ENCODE data around the gene BARHL2. TPM values are rescaled to one million over a fixed set of nuclear protein-coding genes. Genes with fewer than 3 reads are reported as not detected.

The BARHL2 gene
- total RNA-seq, 4 donors from 2014 or later = not detected

GRCh38 chr1:90720145-90720636 is 3.1 kb upstream of the BARHL2 start:
- whole genome bisulfite sequencing, 2 donors = 30 to 38% methylated on average over 14 of the region's 14 CpGs
- no peak overlapping the region for H3K27ac ChIP-seq
- TF ChIP-seq CTCF (IDR thresholded peaks at IDR 0.05) = no peak
- H3K4me1 ChIP-seq = peaks cover 0 to 67% (median 19%) of the 10 kb centered on the region in 4 donors
- peaks cover 0 to 18% (median 3%) of the 10 kb centered on the region in 4 donors for H3K9me3 ChIP-seq
- H3K4me3 ChIP-seq = no peak overlapping the region
- peaks cover 22 to 97% of the 10 kb centered on the region in 2 donors for H3K27me3 ChIP-seq
- H3K36me3 ChIP-seq = no peaks in the 10 kb centered on the region
- DNase-seq (ENCODE audit: low spot score in 2 of 2) = no peak

GRCh38 chr1:90719330-90720144 is 2.4 kb upstream of the BARHL2 start:
- Histone ChIP-seq H3K4me3 (no peak overlapping the region), H3K9me3 (peaks cover 0 to 18% (median 3%) of the 10 kb centered on the region in 4 donors), H3K4me1 (peaks cover 0 to 60% (median 13%) of the 10 kb centered on the region in 4 donors), H3K36me3 (no peaks in the 10 kb centered on the region), H3K27me3 (peaks cover 18 to 97% of the 10 kb centered on the region in 2 donors), H3K27ac (no peak overlapping the region)
- TF ChIP-seq POLR2A (IDR thresholded peaks at IDR 0.05) (no peak), CTCF (IDR thresholded peaks at IDR 0.05) (no peak), EP300 (IDR thresholded peaks at IDR 0.05) (no peak)
- 10% methylated on average over 55 of the region's 55 CpGs for WGBS, 2 donors
- no peak for DNase-seq (ENCODE audit: low spot score in 2 of 2)

- TF ChIP-seq CTCF (IDR thresholded peaks at IDR 0.05) = no peak
- TF ChIP-seq EP300 (IDR thresholded peaks at IDR 0.05) = no peak
- TF ChIP-seq POLR2A (IDR thresholded peaks at IDR 0.05) = no peak
- Histone ChIP-seq H3K36me3 (no peaks in the 10 kb centered on the region), H3K4me1 (peaks cover 0 to 55% (median 11%) of the 10 kb centered on the region in 4 donors), H3K4me3 (peak overlapping the region in 3 of 4 donors; percentile 5 to 46 (median 17)), H3K27me3 (peaks cover 11 to 97% of the 10 kb centered on the region in 2 donors), H3K9me3 (peaks cover 0 to 18% (median 3%) of the 10 kb centered on the region in 4 donors), H3K27ac (no peak overlapping the region)
- 4% methylated on average over 45 to 63 of the region's 66 CpGs for WGBS, 2 donors
- no peak for DNase-seq (ENCODE audit: low spot score in 2 of 2)
Measured at GRCh38 chr1:90718411-90719329, 1.6 kb upstream of the BARHL2 start.

- Histone ChIP-seq H3K27ac (no peak overlapping the region), H3K36me3 (no peaks in the 10 kb centered on the region), H3K4me3 (peak overlapping the region in 3 of 4 donors; percentile 5 to 46 (median 17)), H3K27me3 (peaks cover 7 to 97% of the 10 kb centered on the region in 2 donors), H3K4me1 (peaks cover 0 to 52% (median 9%) of the 10 kb centered on the region in 4 donors), H3K9me3 (peaks cover 0 to 18% (median 3%) of the 10 kb centered on the region in 4 donors)
- 2 to 3% methylated on average over 56 to 71 of the region's 94 CpGs for WGBS, 2 donors
- TF ChIP-seq CTCF (IDR thresholded peaks at IDR 0.05) (no peak), POLR2A (IDR thresholded peaks at IDR 0.05) (no peak), EP300 (IDR thresholded peaks at IDR 0.05) (no peak)
- no peak for DNase-seq (ENCODE audit: low spot score in 2 of 2)
Measured at GRCh38 chr1:90717665-90718410, 736 bp upstream of the BARHL2 start.
